GM10847 (cell line): Measurements from ENCODE around the gene LRRC46.
A peak's percentile ranks its signal among the peaks of the same experiment; 100 is the strongest.

Source experiments
- POLR2A ChIP-seq: IDR thresholded peaks from 2 replicates; pipeline ENCODE4 v1.6.1; 2011; ENCODE audit not compliant: insufficient read length; ENCODE audit errors: extremely low read depth

The LRRC46 gene

DNA sequence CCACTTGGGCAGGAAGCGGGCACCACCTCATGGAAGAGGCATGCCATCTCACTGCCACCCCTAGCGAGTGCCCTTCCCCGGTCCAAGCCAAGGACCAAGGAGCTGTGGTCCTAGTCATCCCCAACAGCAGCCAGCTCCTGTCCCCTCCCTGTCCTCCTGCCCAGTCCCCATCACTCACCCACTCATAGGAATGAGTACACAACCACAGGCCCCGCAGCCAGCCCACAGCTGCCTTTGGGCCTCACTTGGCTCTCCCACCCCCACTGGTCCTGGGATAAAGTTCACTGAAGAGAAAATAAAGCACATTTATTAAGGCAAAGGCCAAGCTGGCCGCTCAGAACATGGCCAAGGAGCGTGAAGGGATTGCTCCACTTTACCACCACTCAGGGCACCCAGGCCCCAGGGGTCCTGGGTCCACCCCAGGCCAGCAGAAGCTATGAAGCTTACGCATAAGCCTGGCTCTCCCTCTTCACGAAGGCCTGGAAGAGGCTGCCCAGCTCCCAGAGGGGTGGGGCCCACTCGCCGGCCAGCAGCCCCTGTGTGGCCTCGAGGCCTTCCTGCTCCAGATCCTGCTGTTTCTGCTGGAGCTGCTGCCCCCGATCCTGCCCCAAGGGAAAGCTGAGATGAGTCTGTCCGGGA is 6.0 kb downstream of the LRRC46 start:
- no peak for TF ChIP-seq POLR2A

DNA sequence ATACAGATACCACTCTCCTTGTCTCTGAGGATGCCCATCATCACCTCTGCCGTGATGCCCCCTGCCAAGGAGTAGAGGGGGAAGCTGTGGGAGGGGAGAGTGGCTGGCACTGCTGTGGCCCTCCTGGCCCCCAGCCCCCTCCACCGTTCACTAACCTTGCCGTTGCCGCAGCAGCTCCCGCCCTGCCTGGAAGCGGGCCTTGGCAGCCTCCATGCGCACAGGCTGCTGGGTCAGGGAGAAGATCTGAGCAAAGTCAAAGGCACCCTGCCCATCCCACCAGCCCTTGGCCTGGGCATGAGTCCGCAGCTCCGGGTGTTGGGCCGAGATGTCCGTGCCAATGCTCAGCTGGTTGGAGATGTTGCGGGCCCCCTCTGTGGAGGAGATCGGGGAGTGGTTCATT is 7.2 kb downstream of the LRRC46 start:
- TF ChIP-seq POLR2A = no peak

DNA sequence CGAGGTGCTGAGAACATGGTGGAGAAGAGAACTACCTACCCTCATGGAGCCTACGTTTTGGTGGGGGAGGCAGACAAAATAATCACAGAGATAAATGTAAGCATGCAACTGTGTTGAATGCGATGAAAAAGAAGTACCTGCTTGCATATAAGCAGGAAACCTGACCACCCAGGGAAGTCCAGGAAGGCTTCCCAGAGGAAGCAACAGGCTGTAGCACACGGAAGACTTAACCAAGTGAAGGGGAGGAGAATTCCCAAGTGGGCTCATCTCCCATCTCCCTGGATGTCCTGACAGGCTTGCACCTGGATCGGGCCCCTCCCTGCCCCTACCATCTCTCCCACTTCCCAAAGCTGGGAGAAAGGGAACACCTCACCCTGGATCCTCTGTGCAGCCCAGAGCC is 7.6 kb downstream of the LRRC46 start:
- no peak for TF ChIP-seq POLR2A

DNA sequence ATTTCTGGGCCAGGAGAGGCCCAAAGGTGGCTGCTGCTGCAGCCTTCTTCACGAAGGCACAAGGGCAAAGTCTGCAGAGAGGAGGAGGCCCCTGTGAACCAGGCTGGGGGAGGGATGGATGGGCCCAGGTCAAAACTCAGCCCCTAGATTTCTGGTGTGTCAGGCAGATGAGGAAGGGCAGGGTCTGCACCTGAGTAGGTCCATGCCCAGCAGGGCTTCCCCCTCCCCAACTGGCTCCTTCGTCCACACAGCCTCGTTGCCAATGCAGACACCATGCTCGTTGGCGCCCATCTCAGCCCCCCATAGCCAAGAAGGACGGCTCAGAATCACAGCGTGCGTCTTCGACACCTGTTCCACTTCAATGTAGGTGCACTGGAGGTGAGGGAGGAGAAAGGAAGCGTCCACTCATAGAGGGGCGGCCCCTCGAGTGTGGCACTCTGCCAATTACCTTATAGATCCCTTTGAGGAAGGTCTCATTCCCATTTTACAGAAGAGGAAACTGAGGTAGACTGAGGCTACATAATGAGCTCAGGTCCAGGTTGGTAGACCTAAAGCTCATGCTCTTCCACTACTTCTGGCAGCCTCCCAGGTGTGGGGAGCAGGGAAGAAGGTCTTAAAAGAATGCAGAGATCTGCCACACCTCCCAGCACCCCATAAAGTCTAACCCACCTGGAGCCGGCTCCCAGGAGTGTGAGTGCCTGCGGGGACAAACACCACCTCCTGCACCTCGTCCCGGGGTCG is 8.7 kb downstream of the LRRC46 start:
- TF ChIP-seq POLR2A = no peak

DNA sequence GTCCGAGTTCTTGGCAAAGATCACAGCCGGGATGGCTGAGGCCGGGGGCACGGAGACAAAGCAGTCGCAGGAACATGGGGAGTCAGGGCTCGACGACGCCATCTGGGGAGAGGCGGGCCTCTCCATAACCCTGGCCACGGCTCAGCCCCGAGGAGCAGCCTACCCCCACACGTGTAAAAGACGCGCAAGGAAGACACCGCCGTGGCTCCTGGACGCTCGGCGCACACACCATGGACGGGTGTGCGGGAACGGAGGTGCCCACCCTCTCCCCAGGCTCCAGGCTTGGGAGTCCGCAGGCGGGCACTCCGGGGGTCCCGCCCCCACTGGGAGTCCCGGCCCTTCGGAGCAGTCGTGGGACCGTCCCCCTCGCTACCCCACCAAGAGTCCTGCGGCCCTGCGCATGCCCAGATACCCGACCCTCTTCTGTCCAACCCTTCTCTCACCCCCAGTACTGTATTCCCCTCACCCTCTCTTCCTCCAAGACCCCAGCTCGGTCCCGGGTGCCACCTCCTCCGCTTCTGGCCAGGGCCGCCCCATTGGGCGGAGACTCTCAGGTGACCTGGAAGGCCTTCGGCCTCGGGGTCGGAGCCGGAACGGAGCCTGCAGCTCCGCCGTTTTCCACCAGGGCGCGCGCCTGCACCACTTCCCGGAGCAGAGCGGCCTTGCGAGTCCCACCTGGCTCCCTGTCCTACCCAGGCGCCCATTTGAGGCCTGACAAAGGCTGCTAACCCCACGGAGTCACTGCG is 9.4 kb downstream of the LRRC46 start, which contains the start of gene SCRN2:
Gene SCRN2, minus strand, starts transcription at position 532 of the 746 bp plus-strand sequence. Its CDS starts 430 bp downstream, at position 102.
- peak; percentile 37 for TF ChIP-seq POLR2A

DNA sequence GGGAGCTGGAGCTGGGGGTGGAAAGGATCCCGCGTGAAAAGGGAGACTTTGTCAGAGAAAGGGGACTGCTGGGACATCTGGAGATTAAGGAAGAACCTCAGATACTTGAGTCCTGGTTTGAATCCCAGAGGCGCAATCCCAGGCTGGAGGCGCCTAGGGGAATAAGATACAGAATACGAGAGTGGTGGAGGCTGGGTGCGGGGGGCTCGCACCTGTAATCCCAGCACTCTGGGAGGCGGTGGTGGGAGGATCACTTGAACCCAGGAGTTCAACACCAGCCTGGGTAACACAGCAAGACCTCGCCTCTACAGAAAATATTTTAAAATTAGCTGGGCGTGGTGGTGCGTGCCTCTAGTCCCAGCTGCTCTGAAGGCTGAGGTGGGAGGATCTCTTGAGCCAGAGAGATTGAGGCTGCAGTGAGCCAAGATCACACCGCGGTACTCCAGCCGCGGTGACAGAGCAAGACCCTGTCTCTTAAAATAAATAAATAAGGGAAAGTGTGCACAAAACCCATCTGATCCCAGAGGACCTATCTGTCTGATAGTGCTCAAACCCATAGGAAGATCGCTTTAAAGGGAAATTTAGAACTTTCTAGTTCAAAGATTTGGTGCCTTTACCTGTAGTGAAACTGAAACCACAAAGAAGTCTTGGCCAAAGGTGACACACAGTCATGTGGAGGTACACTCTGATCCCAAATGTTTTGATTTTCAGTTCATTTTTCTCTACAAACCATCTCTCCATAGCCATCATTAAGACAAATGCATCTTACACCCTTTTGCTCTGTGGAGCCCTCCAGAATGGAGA is 10.2 kb downstream of the LRRC46 start:
- TF ChIP-seq POLR2A = no peak

DNA sequence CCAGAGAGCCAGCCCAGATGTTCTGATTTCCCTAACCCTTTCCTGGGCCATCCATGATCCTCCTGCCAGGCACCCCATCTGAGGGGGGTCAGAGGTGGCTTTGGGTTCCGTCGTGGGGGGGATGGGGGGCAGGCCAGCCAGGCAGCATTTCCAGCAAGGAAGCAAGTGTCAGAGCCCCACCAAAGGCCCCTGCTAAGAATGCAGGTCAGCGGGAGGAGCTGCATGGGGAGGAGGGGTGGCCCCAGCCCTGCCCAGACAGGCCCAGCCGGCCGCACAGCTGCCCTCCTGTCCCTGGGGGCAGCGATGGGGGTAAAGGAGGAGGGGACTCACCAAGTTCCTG is 11.9 kb downstream of the LRRC46 start:
- TF ChIP-seq POLR2A = no peak

DNA sequence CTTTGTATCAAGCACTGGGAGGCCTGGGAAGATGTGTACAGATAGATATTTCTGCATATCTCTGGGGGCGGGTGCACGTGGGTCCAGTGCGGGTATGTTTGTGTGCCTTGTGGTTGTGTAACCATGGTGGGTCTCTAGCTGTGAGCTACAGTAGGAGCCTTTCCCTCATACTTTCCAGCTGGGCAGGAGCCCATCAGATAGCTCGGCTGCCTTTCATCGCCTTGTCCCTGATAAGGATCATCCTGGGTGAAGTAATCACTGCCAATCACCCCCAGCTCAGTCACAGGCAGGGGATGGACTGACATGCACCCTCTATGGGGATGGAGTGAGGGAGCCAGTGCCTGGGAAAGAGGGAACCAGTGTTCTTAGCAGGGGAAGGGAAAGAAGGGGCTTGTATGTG is 12.8 kb downstream of the LRRC46 start:
- no peak for TF ChIP-seq POLR2A

DNA sequence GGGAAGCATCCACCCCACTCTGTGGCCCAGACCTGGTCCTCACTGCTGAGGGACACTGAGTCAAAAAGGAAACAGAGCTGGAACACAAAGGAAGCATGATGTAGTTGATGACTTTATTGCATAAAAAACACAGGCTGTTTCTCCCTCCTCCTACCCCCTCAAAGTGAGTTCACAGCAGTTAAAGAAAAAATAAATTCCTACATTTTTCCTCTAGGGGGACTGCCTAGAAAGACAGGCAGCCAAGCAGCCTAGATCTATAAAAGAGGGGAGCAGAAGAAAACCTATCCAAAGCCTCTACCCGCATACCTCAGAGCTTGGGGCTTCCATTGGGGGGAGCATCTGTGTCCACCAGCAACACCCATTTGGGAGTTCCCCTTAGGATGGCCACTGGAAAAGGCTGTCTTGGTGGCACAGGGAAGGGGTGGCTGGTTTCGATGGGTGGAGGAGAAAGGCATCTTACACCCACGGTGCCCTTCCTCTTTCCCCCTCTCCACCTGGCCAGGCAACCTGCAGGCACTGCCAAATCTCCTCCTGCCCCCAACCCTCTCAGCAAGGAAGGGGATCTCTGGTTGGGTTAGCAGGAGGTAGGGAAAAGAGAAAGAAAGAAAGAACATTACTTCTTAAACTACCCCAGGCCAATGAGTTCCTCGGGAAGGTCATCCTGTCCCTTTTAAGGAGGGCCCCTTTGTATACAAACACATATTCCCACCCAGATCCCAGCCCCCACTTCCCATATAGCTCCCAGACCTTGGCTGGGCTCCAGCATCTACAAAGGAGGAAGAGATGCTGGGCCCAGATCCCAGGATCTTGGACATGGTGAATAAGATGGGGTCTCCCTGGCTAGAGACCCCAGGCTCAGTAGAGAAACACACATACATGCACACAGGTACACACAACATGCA is 13.6 kb downstream of the LRRC46 start:
- no peak for TF ChIP-seq POLR2A

DNA sequence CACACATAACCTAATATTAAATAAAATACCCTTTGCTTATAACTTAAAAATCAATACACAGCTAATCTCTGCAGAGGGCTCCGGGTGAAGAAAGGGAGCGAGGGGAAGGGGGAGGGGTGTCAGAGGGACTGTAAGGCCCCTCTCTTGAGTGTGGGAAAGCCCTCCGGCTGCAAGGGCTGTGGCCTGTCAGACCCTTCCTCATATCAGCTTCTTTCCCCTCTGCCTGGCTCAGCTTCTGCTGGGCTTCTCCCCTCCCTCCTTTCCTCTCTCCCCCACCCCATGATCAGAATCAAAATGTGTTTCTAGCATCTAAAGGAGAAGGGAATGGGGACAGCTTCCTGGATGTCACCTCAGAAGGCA is 14.2 kb downstream of the LRRC46 start:
- TF ChIP-seq POLR2A = no peak

DNA sequence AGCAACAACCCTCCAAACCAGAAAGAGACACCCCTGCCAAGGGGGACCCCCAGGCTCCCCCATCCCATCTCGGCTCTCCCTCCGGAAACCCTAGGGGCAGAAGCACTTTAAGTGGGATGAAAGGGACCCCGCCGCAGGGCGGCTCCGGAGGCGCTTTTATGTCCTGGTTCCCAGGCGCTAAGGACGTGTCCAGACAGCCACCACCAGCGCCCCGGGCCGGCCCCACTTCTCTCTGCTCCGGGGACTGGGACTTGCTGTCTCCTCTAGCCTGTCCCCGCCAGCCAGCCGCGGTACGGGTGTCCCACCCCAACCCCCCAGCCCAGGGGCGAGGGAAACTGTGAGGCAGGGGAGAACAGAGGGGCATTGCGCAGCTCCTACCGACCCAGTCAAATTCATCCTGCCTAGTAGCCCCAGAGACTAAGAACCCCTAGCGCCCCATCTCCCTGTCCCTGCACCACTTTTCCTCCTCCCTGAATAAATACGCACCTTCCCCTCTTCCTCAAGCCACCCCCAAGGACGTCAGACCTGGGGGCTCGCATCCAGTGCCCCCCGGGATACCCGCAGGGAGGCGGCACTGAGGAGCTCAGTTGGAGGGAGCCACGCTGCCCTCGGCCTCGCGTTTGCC is 15.4 kb downstream of the LRRC46 start:
- TF ChIP-seq POLR2A = no peak

DNA sequence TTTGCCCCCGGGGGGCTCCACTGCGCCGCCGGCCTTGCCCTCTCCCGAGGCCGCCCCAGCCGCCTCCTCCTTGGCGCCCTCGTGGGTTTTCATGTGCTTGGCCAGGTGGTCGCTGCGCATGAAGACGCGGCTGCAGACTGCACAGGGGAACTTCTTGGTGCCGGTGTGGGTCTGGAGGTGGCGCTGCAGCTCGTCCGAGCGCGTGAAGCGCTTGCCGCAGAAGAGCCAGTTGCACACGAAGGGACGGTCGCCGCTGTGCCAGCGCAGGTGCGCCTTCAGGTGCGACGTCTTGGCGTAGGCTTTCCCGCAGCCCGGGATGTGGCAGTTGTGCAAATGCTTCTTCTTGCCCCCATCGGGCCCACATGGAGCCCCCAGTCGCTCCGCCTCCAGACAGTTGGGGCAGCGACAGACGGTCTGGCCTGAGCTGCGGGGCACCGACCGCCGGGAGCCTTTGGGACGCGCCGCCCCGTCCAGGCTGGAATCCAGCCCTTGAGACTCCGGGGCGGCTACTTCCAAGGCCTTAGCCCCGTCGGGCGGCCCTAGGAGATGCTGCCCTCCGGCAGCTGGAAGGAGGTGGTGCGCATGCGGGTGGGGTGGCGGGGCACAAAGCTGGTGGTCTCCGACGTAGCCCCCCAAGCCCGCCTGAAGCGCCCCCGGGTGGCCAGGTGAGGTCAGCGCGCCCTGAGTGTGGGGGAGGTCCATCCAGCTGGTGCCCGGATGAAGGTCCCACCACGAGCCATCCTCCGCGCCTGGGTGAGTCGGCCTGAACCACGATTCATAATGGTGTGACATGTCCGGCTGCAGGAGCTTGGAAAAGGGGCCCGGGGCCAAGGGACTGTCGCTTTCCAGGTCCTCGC is 16.1 kb downstream of the LRRC46 start:
- no peak for TF ChIP-seq POLR2A

DNA sequence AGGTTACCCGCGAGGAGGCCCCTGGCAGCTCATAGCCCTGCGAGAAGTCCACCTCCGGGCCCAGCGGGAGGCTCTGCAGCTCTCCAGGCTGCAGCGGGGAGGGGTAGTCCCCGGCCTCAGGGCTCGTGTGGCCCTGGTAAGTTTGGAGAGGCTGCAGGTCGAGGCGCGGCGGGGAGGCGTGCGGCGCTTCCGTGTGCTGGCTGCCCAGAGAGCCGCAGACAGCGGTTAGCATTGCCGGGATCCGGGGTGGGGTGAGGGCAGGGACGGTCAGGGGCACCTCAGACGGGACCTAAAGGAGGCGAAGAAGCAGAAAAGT is 16.7 kb downstream of the LRRC46 start:
- no peak for TF ChIP-seq POLR2A
